Measurements from ENCODE around the gene SLC28A3.
A peak's percentile ranks its signal among the peaks of the same experiment; 100 is the strongest.

The SLC28A3 gene

GRCh38 chr9:84339962-84340361 lies 596 bp downstream of the SLC28A3 start:
- DNase-seq (ENCODE audit: low read depth in 3 of 3): no peak

- no peak for DNase-seq (ENCODE audit: low read depth in 3 of 3)
These were observed 1.1 kb downstream of the SLC28A3 start for GRCh38 chr9:84339503-84339902.

- DNase-seq (ENCODE audit: low read depth in 3 of 3): no peak
These were observed 1.8 kb downstream of the SLC28A3 start for GRCh38 chr9:84338792-84339191.

GRCh38 chr9:84337252-84337651 lies 3.3 kb downstream of the SLC28A3 start:
- DNase-seq (ENCODE audit: low read depth in 3 of 3): no peak

- DNase-seq (ENCODE audit: low read depth in 3 of 3): no peak
These were observed 9.3 kb downstream of the SLC28A3 start for GRCh38 chr9:84331119-84331809.

GRCh38 chr9:84330246-84330645 lies 10.3 kb downstream of the SLC28A3 start:
- no peak for DNase-seq (ENCODE audit: low read depth in 3 of 3)

- DNase-seq (ENCODE audit: low read depth in 3 of 3): no peak
These were observed 13.4 kb downstream of the SLC28A3 start for GRCh38 chr9:84327184-84327583.

- no peak for DNase-seq (ENCODE audit: low read depth in 3 of 3)
These were observed 15.1 kb downstream of the SLC28A3 start for GRCh38 chr9:84325347-84325973.

- DNase-seq (ENCODE audit: low read depth in 3 of 3): no peak
These were observed 15.7 kb downstream of the SLC28A3 start for GRCh38 chr9:84324811-84325210.

GRCh38 chr9:84323858-84324257 lies 16.7 kb downstream of the SLC28A3 start:
- no peak for DNase-seq (ENCODE audit: low read depth in 3 of 3)

- no peak for DNase-seq (ENCODE audit: low read depth in 3 of 3)
These were observed 17.7 kb downstream of the SLC28A3 start for GRCh38 chr9:84322828-84323227.

GRCh38 chr9:84320231-84320630 lies 20.3 kb downstream of the SLC28A3 start:
- DNase-seq (ENCODE audit: low read depth in 3 of 3): no peak

GRCh38 chr9:84319632-84320031 lies 20.9 kb downstream of the SLC28A3 start:
- DNase-seq (ENCODE audit: low read depth in 3 of 3): no peak

GRCh38 chr9:84318981-84319380 lies 21.6 kb downstream of the SLC28A3 start:
- no peak for DNase-seq (ENCODE audit: low read depth in 3 of 3)

GRCh38 chr9:84317563-84317962 lies 23.0 kb downstream of the SLC28A3 start:
- no peak for DNase-seq (ENCODE audit: low read depth in 3 of 3)

- peak; percentile 25 to 35 (median 25) for DNase-seq (ENCODE audit: low read depth in 3 of 3)
These were observed 25.2 kb downstream of the SLC28A3 start for GRCh38 chr9:84315278-84315877.

- DNase-seq (ENCODE audit: low read depth in 3 of 3): no peak
These were observed 26.3 kb downstream of the SLC28A3 start for GRCh38 chr9:84314306-84314705.

GRCh38 chr9:84310883-84311282 lies 29.7 kb downstream of the SLC28A3 start:
- no peak for DNase-seq (ENCODE audit: low read depth in 3 of 3)

- DNase-seq (ENCODE audit: low read depth in 3 of 3): no peak
These were observed 34.9 kb downstream of the SLC28A3 start for GRCh38 chr9:84305497-84306131.

- DNase-seq (ENCODE audit: low read depth in 3 of 3): no peak
These were observed 36.4 kb downstream of the SLC28A3 start for GRCh38 chr9:84304166-84304565.

GRCh38 chr9:84303061-84303460 lies 37.5 kb downstream of the SLC28A3 start:
- DNase-seq (ENCODE audit: low read depth in 3 of 3): no peak

GRCh38 chr9:84301851-84302250 lies 38.7 kb downstream of the SLC28A3 start:
- no peak for DNase-seq (ENCODE audit: low read depth in 3 of 3)

- no peak for DNase-seq (ENCODE audit: low read depth in 3 of 3)
These were observed 40.3 kb downstream of the SLC28A3 start for GRCh38 chr9:84300271-84300670.
